Measurements from ENCODE around the gene ATP6V1B1. TPM values are rescaled to one million over a fixed set of nuclear protein-coding genes. Genes with fewer than 3 reads are reported as not detected.

ATP6V1B1 gene
- total and polyA plus RNA-seq, 2 donors (not counting 1 experiment from before 2014, with no cell fraction given), result 1.0 to 2.1 TPM

- H3K4me1 ChIP-seq (ENCODE audit: control insufficient read depth, extremely low read depth, insufficient read depth, low read length), result no peaks in the 10 kb centered on the region
- no peak overlapping the region for H3K27ac ChIP-seq (ENCODE audit: insufficient read depth, low read length)
- H3K4me2 ChIP-seq (ENCODE audit: extremely low read depth, insufficient read depth, low read length), result no peak overlapping the region
- H3K9me3 ChIP-seq (ENCODE audit: control insufficient read depth, insufficient read depth, low read depth, low read length), result no peaks in the 10 kb centered on the region
- peaks cover 6% of the 10 kb centered on the region for H3K27me3 ChIP-seq (ENCODE audit: control insufficient read depth, insufficient read depth, low read length)
- H3K9ac ChIP-seq (ENCODE audit: insufficient read depth, low read length), result no peak overlapping the region
- no peak for DNase-seq (ENCODE audit: low read depth in 2 of 2)
- no peaks in the 10 kb centered on the region for H3K79me2 ChIP-seq (ENCODE audit: control insufficient read depth, insufficient read depth, low read length)
- no peak overlapping the region for H3K4me3 ChIP-seq (replicated peaks in 1 of 4; ENCODE audit: control extremely low read depth in 1 of 4, insufficient read depth in 1 of 4, low read depth in 3 of 4, low read length in 4 of 4)
- H2AFZ ChIP-seq (ENCODE audit: low read length), result no peak overlapping the region
- H3K36me3 ChIP-seq (ENCODE audit: control insufficient read depth, insufficient read depth, low read length), result no peaks in the 10 kb centered on the region
- H4K20me1 ChIP-seq (ENCODE audit: control insufficient read depth, extremely low read depth, insufficient read depth, low read length), result no peaks in the 10 kb centered on the region
- TF ChIP-seq EZH2 (IDR thresholded peaks at IDR 0.05; ENCODE audit: low read length, missing control alignments), result no peak
- no peak for TF ChIP-seq CTCF (conservative IDR thresholded peaks at IDR 0.05 in 1 of 2, IDR thresholded peaks at IDR 0.05 in 1 of 2; ENCODE audit: low read depth in 1 of 2, low read length in 2 of 2)
Observed at GRCh38 chr2:70958759-70959158, 23.1 kb downstream of the ATP6V1B1 start.

GRCh38 chr2:70959271-70959761 is 23.6 kb downstream of the ATP6V1B1 start:
- H3K4me1 ChIP-seq (ENCODE audit: control insufficient read depth, extremely low read depth, insufficient read depth, low read length), result no peaks in the 10 kb centered on the region
- no peak overlapping the region for H3K4me3 ChIP-seq (replicated peaks in 1 of 4; ENCODE audit: control extremely low read depth in 1 of 4, insufficient read depth in 1 of 4, low read depth in 3 of 4, low read length in 4 of 4)
- no peaks in the 10 kb centered on the region for H4K20me1 ChIP-seq (ENCODE audit: control insufficient read depth, extremely low read depth, insufficient read depth, low read length)
- TF ChIP-seq CTCF (conservative IDR thresholded peaks at IDR 0.05 in 1 of 2, IDR thresholded peaks at IDR 0.05 in 1 of 2; ENCODE audit: low read depth in 1 of 2, low read length in 2 of 2), result no peak
- no peak for TF ChIP-seq EZH2 (IDR thresholded peaks at IDR 0.05; ENCODE audit: low read length, missing control alignments)
- H3K27me3 ChIP-seq (ENCODE audit: control insufficient read depth, insufficient read depth, low read length), result peaks cover 6% of the 10 kb centered on the region
- no peak overlapping the region for H3K27ac ChIP-seq (ENCODE audit: insufficient read depth, low read length)
- H3K4me2 ChIP-seq (ENCODE audit: extremely low read depth, insufficient read depth, low read length), result no peak overlapping the region
- H2AFZ ChIP-seq (ENCODE audit: low read length), result no peak overlapping the region
- no peaks in the 10 kb centered on the region for H3K9me3 ChIP-seq (ENCODE audit: control insufficient read depth, insufficient read depth, low read depth, low read length)
- H3K79me2 ChIP-seq (ENCODE audit: control insufficient read depth, insufficient read depth, low read length), result no peaks in the 10 kb centered on the region
- no peaks in the 10 kb centered on the region for H3K36me3 ChIP-seq (ENCODE audit: control insufficient read depth, insufficient read depth, low read length)
- H3K9ac ChIP-seq (ENCODE audit: insufficient read depth, low read length), result no peak overlapping the region
- DNase-seq (ENCODE audit: low read depth in 2 of 2), result no peak

- Histone ChIP-seq H3K27ac (ENCODE audit: insufficient read depth, low read length) (no peak overlapping the region), H3K9ac (ENCODE audit: insufficient read depth, low read length) (no peak overlapping the region), H3K4me1 (ENCODE audit: control insufficient read depth, extremely low read depth, insufficient read depth, low read length) (no peaks in the 10 kb centered on the region), H3K27me3 (ENCODE audit: control insufficient read depth, insufficient read depth, low read length) (no peaks in the 10 kb centered on the region), H3K4me2 (ENCODE audit: extremely low read depth, insufficient read depth, low read length) (no peak overlapping the region), H3K36me3 (ENCODE audit: control insufficient read depth, insufficient read depth, low read length) (no peaks in the 10 kb centered on the region), H3K79me2 (ENCODE audit: control insufficient read depth, insufficient read depth, low read length) (no peaks in the 10 kb centered on the region), H3K4me3 (replicated peaks in 1 of 4; ENCODE audit: control extremely low read depth in 1 of 4, insufficient read depth in 1 of 4, low read depth in 3 of 4, low read length in 4 of 4) (no peak overlapping the region), H3K9me3 (ENCODE audit: control insufficient read depth, insufficient read depth, low read depth, low read length) (no peaks in the 10 kb centered on the region), H2AFZ (ENCODE audit: low read length) (no peak overlapping the region), H4K20me1 (ENCODE audit: control insufficient read depth, extremely low read depth, insufficient read depth, low read length) (no peaks in the 10 kb centered on the region)
- no peak for TF ChIP-seq CTCF (conservative IDR thresholded peaks at IDR 0.05 in 1 of 2, IDR thresholded peaks at IDR 0.05 in 1 of 2; ENCODE audit: low read depth in 1 of 2, low read length in 2 of 2)
- TF ChIP-seq EZH2 (IDR thresholded peaks at IDR 0.05; ENCODE audit: low read length, missing control alignments), result no peak
- DNase-seq (ENCODE audit: low read depth in 2 of 2), result no peak
Observed at GRCh38 chr2:70959851-70960832, 24.4 kb downstream of the ATP6V1B1 start.

Measured in fibroblast of lung (primary cell).